Suprapubic skin (tissue), 4 donors: ENCODE measurements around the gene TAS2R13. TPM values are rescaled to one million over a fixed set of nuclear protein-coding genes. Genes with fewer than 3 reads are reported as not detected.

Experiments
- DNase-seq, 2 donors: peaks; one replicate each; pipeline ENCODE4 v3.0.0-alpha.2; 2019; ENCODE audit warnings: low spot score in 2 of 2
- H3K27ac ChIP-seq: fragments of 200-600 bp; sonication (generic); one replicate; pipeline ENCODE4 v1.5.1; 2019
- H3K27me3 ChIP-seq: fragments of 200-600 bp; sonication (generic); one replicate; pipeline ENCODE4 v1.5.1; 2019
- H3K36me3 ChIP-seq: fragments of 200-600 bp; sonication (generic); one replicate; pipeline ENCODE4 v1.5.1; 2019
- H3K4me1 ChIP-seq: fragments of 200-600 bp; sonication (generic); one replicate; pipeline ENCODE4 v1.5.1; 2019
- H3K4me3 ChIP-seq: fragments of 200-600 bp; sonication (generic); one replicate; pipeline ENCODE4 v1.5.1; 2019; ENCODE audit warnings: mild to moderate bottlenecking
- H3K9me3 ChIP-seq: fragments of 200-600 bp; sonication (generic); one replicate; pipeline ENCODE4 v1.5.1; 2019
- EP300 ChIP-seq: sonication (generic); formaldehyde crosslinking; IDR thresholded peaks from one replicate; pipeline ENCODE4 v1.6.1; 2017; ENCODE audit warnings: antibody characterized with exemption
- POLR2A ChIP-seq, 2 donors: fragments of 450-650 bp; IDR thresholded peaks; one replicate each; pipeline ENCODE4 v1.6.1; 2017; ENCODE audit warnings: antibody characterized with exemption in 2 of 2, mild to moderate bottlenecking in 2 of 2, moderate library complexity in 2 of 2
- POLR2AphosphoS5 ChIP-seq, 3 donors: sonication (generic); formaldehyde crosslinking; IDR thresholded peaks; one replicate each; pipeline ENCODE4 v1.6.1; 2017; ENCODE audit warnings: antibody characterized with exemption in 3 of 3
- WGBS: methylation state at CpG from one replicate; pipeline ENCODE4 v1.1.5; 2018; 5-methylcytosine and 5-hydroxymethylcytosine counted together
- total RNA-seq, 4 donors: library from RNA; depleted of rRNA; stranded (reverse); fragments of >200 nt; gene quantifications; one replicate each; pipeline ENCODE4 v1.1.0, GENCODE V29; 2016
- TF ChIP-seq, protein P1 (sequence below), 2 donors: fragments of 200-600 bp in 1 of 2; fragments of 450-650 bp in 1 of 2; sonication (generic) in 1 of 2; IDR thresholded peaks; one replicate each; pipeline ENCODE4 v1.5.1; 2016 to 2019; ENCODE audit warnings: antibody characterized with exemption in 2 of 2, mild to moderate bottlenecking in 1 of 2, moderate library complexity in 1 of 2

Gene TAS2R13, protein sequence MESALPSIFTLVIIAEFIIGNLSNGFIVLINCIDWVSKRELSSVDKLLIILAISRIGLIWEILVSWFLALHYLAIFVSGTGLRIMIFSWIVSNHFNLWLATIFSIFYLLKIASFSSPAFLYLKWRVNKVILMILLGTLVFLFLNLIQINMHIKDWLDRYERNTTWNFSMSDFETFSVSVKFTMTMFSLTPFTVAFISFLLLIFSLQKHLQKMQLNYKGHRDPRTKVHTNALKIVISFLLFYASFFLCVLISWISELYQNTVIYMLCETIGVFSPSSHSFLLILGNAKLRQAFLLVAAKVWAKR
- total RNA-seq = 1 to 10 TPM in 2 of 4 donors, under 1 TPM in 2; 0.38 to 2.6 (median 1.7) TPM

DNA sequence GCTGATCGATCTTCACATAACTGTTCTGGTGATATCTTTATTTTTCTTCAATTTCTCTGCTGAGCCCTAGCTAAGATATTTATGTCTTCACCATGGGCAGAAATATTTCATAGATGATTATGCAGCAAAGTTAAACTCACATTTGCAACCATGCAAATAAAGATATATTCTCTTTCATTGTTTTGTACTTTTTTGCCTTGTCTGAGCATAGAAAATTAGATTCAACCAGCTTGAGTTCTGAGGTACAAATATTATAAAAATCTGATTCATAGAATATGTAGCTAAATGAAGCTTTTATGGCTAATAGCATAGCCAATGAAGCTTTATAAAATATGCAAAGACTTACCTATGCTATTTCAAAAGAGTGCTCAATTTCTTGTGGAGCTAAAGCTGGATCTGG, at the start of gene TAS2R13:
Gene TAS2R13, minus strand, starts transcription at position 101 of the 400 bp plus-strand sequence. CDS start 264 bp downstream, outside the sequence.
- Histone ChIP-seq H3K27me3 (no peaks in the 10 kb centered on the region), H3K36me3 (no peaks in the 10 kb centered on the region), H3K4me1 (no peaks in the 10 kb centered on the region), H3K4me3 (no peak within 1 kb of the TSS), H3K27ac (no peak within 1 kb of the TSS), H3K9me3 (peaks cover 4% of the 10 kb centered on the region)
- TF ChIP-seq, protein P1, sequence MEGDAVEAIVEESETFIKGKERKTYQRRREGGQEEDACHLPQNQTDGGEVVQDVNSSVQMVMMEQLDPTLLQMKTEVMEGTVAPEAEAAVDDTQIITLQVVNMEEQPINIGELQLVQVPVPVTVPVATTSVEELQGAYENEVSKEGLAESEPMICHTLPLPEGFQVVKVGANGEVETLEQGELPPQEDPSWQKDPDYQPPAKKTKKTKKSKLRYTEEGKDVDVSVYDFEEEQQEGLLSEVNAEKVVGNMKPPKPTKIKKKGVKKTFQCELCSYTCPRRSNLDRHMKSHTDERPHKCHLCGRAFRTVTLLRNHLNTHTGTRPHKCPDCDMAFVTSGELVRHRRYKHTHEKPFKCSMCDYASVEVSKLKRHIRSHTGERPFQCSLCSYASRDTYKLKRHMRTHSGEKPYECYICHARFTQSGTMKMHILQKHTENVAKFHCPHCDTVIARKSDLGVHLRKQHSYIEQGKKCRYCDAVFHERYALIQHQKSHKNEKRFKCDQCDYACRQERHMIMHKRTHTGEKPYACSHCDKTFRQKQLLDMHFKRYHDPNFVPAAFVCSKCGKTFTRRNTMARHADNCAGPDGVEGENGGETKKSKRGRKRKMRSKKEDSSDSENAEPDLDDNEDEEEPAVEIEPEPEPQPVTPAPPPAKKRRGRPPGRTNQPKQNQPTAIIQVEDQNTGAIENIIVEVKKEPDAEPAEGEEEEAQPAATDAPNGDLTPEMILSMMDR (IDR thresholded peaks at IDR 0.05) = no peak
- TF ChIP-seq EP300 (no peak), POLR2AphosphoS5 (IDR thresholded peaks at IDR 0.05) (no peak), POLR2A (IDR thresholded peaks at IDR 0.05) (no peak)
- 96% methylated on average over 1 of the region's 1 CpG for WGBS
- DNase-seq = no peak

DNA sequence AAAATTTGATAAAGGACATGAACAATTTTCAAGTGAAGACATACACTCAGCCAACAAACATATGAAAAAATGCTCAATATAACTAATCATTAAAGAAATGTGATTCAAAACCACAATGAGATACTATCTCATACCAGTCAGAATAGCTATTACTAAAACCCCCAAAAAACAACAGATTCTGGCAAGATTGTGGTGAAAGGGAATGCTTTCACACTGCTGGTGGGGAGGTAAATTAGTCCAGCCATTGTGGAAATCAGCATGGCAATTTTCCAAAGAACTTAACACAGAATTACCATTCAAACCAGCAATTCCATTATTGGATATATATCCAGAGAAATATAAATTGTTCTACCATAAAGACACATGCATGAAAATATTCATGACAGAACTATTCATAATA, 48.4 kb upstream of the TAS2R13 start:
- Histone ChIP-seq H3K36me3 (no peaks in the 10 kb centered on the region), H3K27me3 (no peaks in the 10 kb centered on the region), H3K9me3 (peaks cover 7% of the 10 kb centered on the region), H3K4me3 (no peak overlapping the region), H3K27ac (no peak overlapping the region), H3K4me1 (no peaks in the 10 kb centered on the region)
- TF ChIP-seq, protein P1 (IDR thresholded peaks at IDR 0.05) = no peak
- no peak for TF ChIP-seq EP300
- TF ChIP-seq POLR2AphosphoS5 (IDR thresholded peaks at IDR 0.05) = no peak
- no peak for TF ChIP-seq POLR2A (IDR thresholded peaks at IDR 0.05)
- no peak for DNase-seq

DNA sequence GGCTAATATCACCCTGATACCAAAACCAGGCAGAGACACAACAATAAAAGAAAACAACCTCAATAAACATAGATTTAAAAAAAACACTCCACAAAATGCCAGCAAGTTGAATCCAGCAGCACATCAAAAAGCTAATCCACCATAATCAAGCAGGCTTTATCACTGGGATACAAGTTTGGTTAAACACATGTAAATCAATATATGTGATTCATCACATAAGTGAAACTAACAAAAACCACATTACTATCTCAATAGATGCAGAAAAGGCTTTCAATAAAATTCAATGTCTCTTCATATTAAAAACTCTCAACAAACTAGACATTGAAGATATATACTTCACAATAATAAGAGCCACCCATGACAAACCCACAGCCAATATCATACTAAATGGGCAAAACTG, 46.7 kb upstream of the TAS2R13 start:
- TF ChIP-seq POLR2A (IDR thresholded peaks at IDR 0.05) = no peak
- TF ChIP-seq, protein P1 (IDR thresholded peaks at IDR 0.05) = no peak
- TF ChIP-seq POLR2AphosphoS5 (IDR thresholded peaks at IDR 0.05) = no peak
- no peak for TF ChIP-seq EP300
- H3K27ac ChIP-seq = no peak overlapping the region
- no peaks in the 10 kb centered on the region for H3K36me3 ChIP-seq
- H3K27me3 ChIP-seq = no peaks in the 10 kb centered on the region
- no peak for DNase-seq
- H3K4me3 ChIP-seq = no peak overlapping the region
- peaks cover 7% of the 10 kb centered on the region for H3K9me3 ChIP-seq
- H3K4me1 ChIP-seq = no peaks in the 10 kb centered on the region

DNA sequence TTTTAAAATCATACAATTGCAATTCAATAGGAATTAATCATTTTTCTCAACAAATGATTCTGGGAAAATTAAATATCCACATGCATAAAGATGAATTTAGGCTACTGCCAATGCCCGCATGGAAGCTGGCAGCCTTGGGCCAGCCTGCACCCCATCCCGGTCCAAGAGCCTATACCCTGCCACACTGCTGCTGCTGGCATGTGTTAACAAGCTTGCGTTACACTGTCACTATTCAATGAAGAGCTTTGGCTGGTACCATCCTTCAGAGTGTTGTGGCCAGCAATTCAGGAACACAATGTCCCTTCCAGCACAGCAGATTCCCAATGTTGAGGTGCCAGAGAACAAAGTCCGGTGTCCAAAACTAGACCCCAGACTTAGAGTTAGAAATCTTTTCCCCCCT, 43.3 kb upstream of the TAS2R13 start:
- H3K27me3 ChIP-seq = no peaks in the 10 kb centered on the region
- no peak overlapping the region for H3K4me3 ChIP-seq
- no peaks in the 10 kb centered on the region for H3K36me3 ChIP-seq
- no peak overlapping the region for H3K27ac ChIP-seq
- H3K9me3 ChIP-seq = peaks cover 7% of the 10 kb centered on the region
- no peak for DNase-seq
- H3K4me1 ChIP-seq = no peaks in the 10 kb centered on the region
- TF ChIP-seq, protein P1 (IDR thresholded peaks at IDR 0.05) = no peak
- TF ChIP-seq EP300 (no peak), POLR2AphosphoS5 (IDR thresholded peaks at IDR 0.05) (no peak), POLR2A (IDR thresholded peaks at IDR 0.05) (no peak)
- 95% methylated on average over 4 of the region's 4 CpGs for WGBS

DNA sequence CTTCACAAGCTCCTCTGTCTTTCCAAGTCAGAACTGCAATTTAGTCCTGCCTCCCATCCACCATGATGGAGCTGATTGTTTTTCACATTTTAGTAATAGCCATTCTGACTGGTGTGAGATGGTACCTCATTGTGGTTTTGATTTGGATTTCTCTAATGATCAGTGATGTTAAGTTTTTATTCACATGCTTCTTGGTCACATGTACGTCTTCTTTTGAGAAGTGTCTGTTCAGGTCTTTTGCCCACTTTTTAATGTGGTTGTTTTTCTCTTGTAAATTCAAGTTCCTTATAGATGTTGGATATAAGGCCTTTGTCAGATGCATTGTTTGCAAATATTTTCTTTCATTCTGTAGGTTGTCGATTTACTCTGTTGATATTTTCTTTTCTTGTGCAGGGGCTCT, 33.8 kb upstream of the TAS2R13 start:
- no peaks in the 10 kb centered on the region for H3K36me3 ChIP-seq
- H3K9me3 ChIP-seq = no peaks in the 10 kb centered on the region
- H3K27ac ChIP-seq = no peak overlapping the region
- no peak for TF ChIP-seq EP300
- TF ChIP-seq POLR2AphosphoS5 (IDR thresholded peaks at IDR 0.05) = no peak
- TF ChIP-seq POLR2A (IDR thresholded peaks at IDR 0.05) = no peak
- TF ChIP-seq, protein P1 (IDR thresholded peaks at IDR 0.05) = no peak
- DNase-seq = no peak
- H3K4me3 ChIP-seq = no peak overlapping the region
- WGBS = 97% methylated on average over 2 of the region's 2 CpGs
- no peaks in the 10 kb centered on the region for H3K4me1 ChIP-seq
- no peaks in the 10 kb centered on the region for H3K27me3 ChIP-seq
